Osteoblast (primary cell): ENCODE data around the gene GRIK2. TPM values are rescaled to one million over a fixed set of nuclear protein-coding genes. Genes with fewer than 3 reads are reported as not detected.

Experiments
- DNase-seq: peaks from one replicate; pipeline ENCODE4 v3.0.0; 2011; ENCODE audit warnings: low spot score, mixed read lengths; ENCODE audit not compliant: insufficient read length; ENCODE audit errors: missing footprints
- H2AFZ ChIP-seq: 2 replicates; pipeline ENCODE4 v1.6.0; 2011; ENCODE audit warnings: mild to moderate bottlenecking, low read length
- H3K27ac ChIP-seq: 2 replicates; pipeline ENCODE4 v1.5.1; 2011; ENCODE audit warnings: mild to moderate bottlenecking, low read depth, low read length, moderate library complexity
- H3K27me3 ChIP-seq: 2 replicates; pipeline ENCODE4 v1.6.0; 2012; ENCODE audit warnings: mild to moderate bottlenecking, control low read depth, inconsistent platforms, low read length, moderate library complexity; ENCODE audit not compliant: insufficient read depth
- H3K36me3 ChIP-seq: 2 replicates; pipeline ENCODE4 v1.5.1; 2011; ENCODE audit warnings: mild to moderate bottlenecking, low read length, control low read depth, moderate library complexity; ENCODE audit not compliant: insufficient read depth
- H3K4me1 ChIP-seq: 2 replicates; pipeline ENCODE4 v1.5.1; 2011; ENCODE audit warnings: mild to moderate bottlenecking, low read length, control low read depth, moderate library complexity; ENCODE audit not compliant: insufficient read depth
- H3K4me2 ChIP-seq: 2 replicates; pipeline ENCODE4 v1.6.0; 2011; ENCODE audit warnings: mild to moderate bottlenecking, low read length; ENCODE audit not compliant: insufficient read depth
- H3K4me3 ChIP-seq: fragments of 200-600 bp; sonication (generic); 3 replicates; pipeline ENCODE4 v1.5.1; 2012; ENCODE audit warnings: mild to moderate bottlenecking, low read length, inconsistent platforms; ENCODE audit not compliant: insufficient read depth
- H3K79me2 ChIP-seq: 2 replicates; pipeline ENCODE4 v1.6.0; 2012; ENCODE audit warnings: mild to moderate bottlenecking, low read length, control low read depth, inconsistent platforms; ENCODE audit not compliant: insufficient read depth
- H3K9me3 ChIP-seq: 2 replicates; pipeline ENCODE4 v1.5.1; 2011; ENCODE audit warnings: low read depth, low read length, control low read depth
- H4K20me1 ChIP-seq: 2 replicates; pipeline ENCODE4 v1.6.0; 2012; ENCODE audit warnings: mild to moderate bottlenecking, low read length, control low read depth; ENCODE audit not compliant: insufficient read depth
- CTCF ChIP-seq: IDR thresholded peaks from 2 replicates; pipeline ENCODE4 v1.5.1; 2011; ENCODE audit warnings: mild to moderate bottlenecking, low read depth, low read length, moderate library complexity; ENCODE audit errors: extremely low read depth
- total RNA-seq: library from RNA; depleted of rRNA; stranded (reverse); fragments of >200 nt; gene quantifications from 2 replicates; pipeline ENCODE4 v1.2.3, GENCODE V29; 2012

Gene GRIK2
- total RNA-seq, 1 donor: 0.72 TPM

- DNase-seq: no peak
Observed at GRCh38 chr6:101832371-101832770, 438.9 kb downstream of the GRIK2 start.

GRCh38 chr6:101840100-101840499, 446.6 kb downstream of the GRIK2 start:
- no peaks in the 10 kb centered on the region for H3K9me3 ChIP-seq
- H3K36me3 ChIP-seq: no peaks in the 10 kb centered on the region
- no peak overlapping the region for H3K4me2 ChIP-seq
- H3K27ac ChIP-seq: no peak overlapping the region
- H3K79me2 ChIP-seq: no peaks in the 10 kb centered on the region
- H2AFZ ChIP-seq: no peak overlapping the region
- no peaks in the 10 kb centered on the region for H3K27me3 ChIP-seq
- no peaks in the 10 kb centered on the region for H3K4me1 ChIP-seq
- H4K20me1 ChIP-seq: no peaks in the 10 kb centered on the region
- TF ChIP-seq CTCF: no peak
- no peak overlapping the region for H3K4me3 ChIP-seq
- no peak for DNase-seq

More at GRCh38 chr6:101832371-101832770, 438.9 kb downstream of the GRIK2 start:
- H4K20me1 ChIP-seq: no peaks in the 10 kb centered on the region
- H3K9me3 ChIP-seq: peaks cover 5% of the 10 kb centered on the region
- no peaks in the 10 kb centered on the region for H3K36me3 ChIP-seq
- H3K4me2 ChIP-seq: no peak overlapping the region
- no peaks in the 10 kb centered on the region for H3K79me2 ChIP-seq
- TF ChIP-seq CTCF: no peak
- no peaks in the 10 kb centered on the region for H3K4me1 ChIP-seq
- H3K27ac ChIP-seq: no peak overlapping the region
- no peak overlapping the region for H2AFZ ChIP-seq
- no peak overlapping the region for H3K4me3 ChIP-seq
- H3K27me3 ChIP-seq: no peaks in the 10 kb centered on the region

- Histone ChIP-seq H3K4me1 (no peaks in the 10 kb centered on the region), H3K27me3 (no peaks in the 10 kb centered on the region), H3K79me2 (no peaks in the 10 kb centered on the region)
Observed at GRCh38 chr6:101845172-101845571, 451.7 kb downstream of the GRIK2 start.

GRCh38 chr6:101845621-101846020, 452.1 kb downstream of the GRIK2 start:
- Histone ChIP-seq H3K4me3 (no peak overlapping the region), H3K4me1 (no peaks in the 10 kb centered on the region), H3K27ac (no peak overlapping the region), H3K79me2 (no peaks in the 10 kb centered on the region), H3K36me3 (no peaks in the 10 kb centered on the region), H4K20me1 (no peaks in the 10 kb centered on the region), H3K9me3 (no peaks in the 10 kb centered on the region), H3K27me3 (no peaks in the 10 kb centered on the region), H3K4me2 (no peak overlapping the region), H2AFZ (no peak overlapping the region)
- no peak for TF ChIP-seq CTCF
- DNase-seq: no peak

More at GRCh38 chr6:101845172-101845571, 451.7 kb downstream of the GRIK2 start:
- Histone ChIP-seq H3K36me3 (no peaks in the 10 kb centered on the region), H3K4me3 (no peak overlapping the region), H3K4me2 (no peak overlapping the region), H3K9me3 (no peaks in the 10 kb centered on the region), H4K20me1 (no peaks in the 10 kb centered on the region), H2AFZ (no peak overlapping the region), H3K27ac (no peak overlapping the region)
- TF ChIP-seq CTCF: no peak
- no peak for DNase-seq
